ENCODE data around the gene ASPG.

- TF ChIP-seq EZH2 (IDR thresholded peaks at IDR 0.05; ENCODE audit: low read depth) (no peak), CTCF (conservative IDR thresholded peaks at IDR 0.05) (no peak)
Observed at GRCh38 chr14:104146651-104147345, 61.3 kb downstream of the ASPG start.

Data from PC-9 (cell line).